Heart left ventricle (tissue), 16 donors: ENCODE results near the gene TMEM253. TPM values are rescaled to one million over a fixed set of nuclear protein-coding genes. Genes with fewer than 3 reads are reported as not detected.
A peak's percentile ranks its signal among the peaks of the same experiment; 100 is the strongest.

Experiments used
- ATAC-seq, 4 donors: fragments of 200-7000 bp; cut with Tn5 transposase; one replicate each; pipeline ENCODE4 v1.9.1; 2020 to 2022; ENCODE audit warnings: moderate library complexity in 4 of 4, mild to moderate bottlenecking in 3 of 4, moderate number of reproducible peaks in 1 of 4
- DNase-seq, 5 donors: peaks; one replicate each; pipeline ENCODE4 v3.0.0-alpha.2; 2020
- H3K27ac ChIP-seq, 12 donors: fragments of 200-600 bp; sonication (generic) in 4 of 12; one replicate each; pipeline versions ENCODE4 v1.5.0 to v1.8.0; 2016 to 2022; ENCODE audit warnings: mild to moderate bottlenecking in 2 of 12
- H3K27me3 ChIP-seq, 9 donors: fragments of 200-600 bp; sonication (generic) in 2 of 9; one replicate each; pipeline versions ENCODE4 v1.5.1 to v1.8.0; 2016 to 2022; ENCODE audit warnings: mild to moderate bottlenecking in 3 of 9
- H3K36me3 ChIP-seq, 9 donors: fragments of 200-600 bp; sonication (generic) in 2 of 9; one replicate each; pipeline versions ENCODE4 v1.5.0 to v1.8.0; 2018 to 2022; ENCODE audit warnings: mild to moderate bottlenecking in 2 of 9
- H3K4me1 ChIP-seq, 12 donors: fragments of 200-600 bp; sonication (generic) in 4 of 12; one replicate each; pipeline versions ENCODE4 v1.5.0 to v1.8.0; 2016 to 2022; ENCODE audit warnings: mild to moderate bottlenecking in 3 of 12
- H3K4me3 ChIP-seq, 12 donors: fragments of 200-600 bp; sonication (generic) in 4 of 12; one replicate each; pipeline versions ENCODE4 v1.5.0 to v1.8.0; 2017 to 2022; ENCODE audit warnings: mild to moderate bottlenecking in 9 of 12, moderate library complexity in 4 of 12
- H3K9me3 ChIP-seq, 12 donors: fragments of 200-600 bp; sonication (generic) in 4 of 12; one replicate each; pipeline versions ENCODE4 v1.5.0 to v1.8.0; 2016 to 2022; ENCODE audit warnings: mild to moderate bottlenecking in 1 of 12
- CTCF ChIP-seq, 12 donors: fragments of 200-600 bp; sonication (generic) in 4 of 12; IDR thresholded peaks; one replicate each; pipeline versions ENCODE4 v1.5.0 to v1.8.0; 2018 to 2022; ENCODE audit warnings: antibody characterized with exemption in 12 of 12, mild to moderate bottlenecking in 5 of 12
- POLR2A ChIP-seq, 2 donors: fragments of 450-650 bp; IDR thresholded peaks; one replicate each; pipeline ENCODE4 v1.6.1; 2017; ENCODE audit warnings: antibody characterized with exemption in 2 of 2, mild to moderate bottlenecking in 2 of 2, moderate library complexity in 2 of 2
- WGBS, 4 donors: extraction: QIAGEN DNeasy Blood & Tissue Kit in 2 of 4; methylation state at CpG; one replicate each; pipeline versions ENCODE4 v1.1.5 to v1.1.7; 2013 to 2018; 5-methylcytosine and 5-hydroxymethylcytosine counted together
- intact Hi-C, 10 donors: fragments of 100-400 bp; cut with DNase I; formaldehyde crosslinking; loops; one replicate each; pipeline versions ENCODE4 v1.11.1 to v1.14.2; 2022
- polyA plus RNA-seq, 2 donors: library from polyadenylated mRNA; stranded (reverse); fragments of 200-250 nt; gene quantifications; one replicate each; pipeline ENCODE4 v1.2.3, GENCODE V29; 2013
- total RNA-seq, 9 donors: library from RNA; depleted of rRNA in 2 of 9; stranded (reverse); fragments of >200 nt in 2 of 9; fragmentation: NEBNext Ultra II Directional in 3 of 9; extraction: Animal tissue kit (Norgen Biotek cat#: 25700) in 3 of 9; gene quantifications; one replicate each; pipeline versions ENCODE4 v1.1.0 to v1.2.4, GENCODE V29; 2016 to 2023
- donor health status: ischemic (EF 13 %, LVEDD 7.1; RV severe dilation, severe dysfunction).
- donor health status: healthy with polysubstance abuse.
- donor health status: DM: no; HTN: yes; CAD: no.
- donor health status: DM: no; HTN: no; CAD: no.
- donor health status: ischemic (EF 25% LVEDD 6.9; RV normal size, moderate dysfunction).
- donor health status: ischemic (EF 25% LVEDD 5.7; RV mildly dilated, moderate dysfunction).
- donor health status: healthy.
- donor health status: DM: yes; HTN: yes; CAD: no.
- donor health status: ischemic (EF 35%, LVEDD 5.7; RV mildly dilated, moderate dysfunction).
- donor health status: nonischemic (EF 11% LVEDD 7.7; RV severe dilation, severe dysfunction).
- donor health status: DM: yes; HTN: yes; CAD: no.
- donor health status: PGD.
- donor health status: ischemic (EF 29% LVEDD 5.4; RV normal size, mild dysfunction).
- donor health status: nonischemic (EF 23%, LVEDD 6.1; RV moderate dilation, normal function).

Gene TMEM253
- total and polyA plus RNA-seq, 11 donors, result 0.19 to 0.79 (median 0.36) TPM; not detected in 3

GRCh38 chr14:21101802-21102413, 1.0 kb downstream of the TMEM253 start:
- intact Hi-C loops, result loop anchor here in 7 of 10 donors (5.0 to 10.0 kb wide), 9 partner anchors 35 to 637 kb away; partner anchors contain the start of genes RNASE4 (in 3 of the 7), ANG (in 2 of the 7), PIP4P1 (in 1 of the 7) and PNP (in 1 of the 7)
- 80 to 87% (median 86%) methylated on average over 8 of the region's 8 CpGs for WGBS, 4 donors
- Histone ChIP-seq H3K36me3 (no peaks in the 10 kb centered on the region), H3K27ac (no peak overlapping the region), H3K4me3 (no peak overlapping the region), H3K9me3 (no peaks in the 10 kb centered on the region), H3K27me3 (no peaks in the 10 kb centered on the region), H3K4me1 (peaks cover 0 to 57% (median 43%) of the 10 kb centered on the region in 12 donors)
- DNase-seq (no peak), ATAC-seq (no peak)
- TF ChIP-seq CTCF (IDR thresholded peaks at IDR 0.05), result no peak
- TF ChIP-seq POLR2A (IDR thresholded peaks at IDR 0.05), result no peak

GRCh38 chr14:21102521-21103410, 1.9 kb downstream of the TMEM253 start:
- WGBS, 4 donors, result 19 to 26% (median 23%) methylated on average over 9 of the region's 9 CpGs
- no peaks in the 10 kb centered on the region for H3K36me3 ChIP-seq
- H3K27me3 ChIP-seq, result no peaks in the 10 kb centered on the region
- H3K4me1 ChIP-seq, result peaks cover 0 to 55% (median 37%) of the 10 kb centered on the region in 12 donors
- intact Hi-C loops, result loop anchor here in 7 of 10 donors (5.0 to 10.0 kb wide), 9 partner anchors 35 to 638 kb away; partner anchors contain the start of genes RNASE4 (in 3 of the 7), ANG (in 2 of the 7), PIP4P1 (in 1 of the 7) and PNP (in 1 of the 7)
- H3K4me3 ChIP-seq, result peak overlapping the region in 11 of 12 donors; percentile 61 to 88 (median 73)
- DNase-seq (no peak), ATAC-seq (no peak)
- H3K27ac ChIP-seq, result peak overlapping the region in 10 of 12 donors; percentile 95 to 100 (median 97)
- H3K9me3 ChIP-seq, result no peaks in the 10 kb centered on the region
- TF ChIP-seq POLR2A (IDR thresholded peaks at IDR 0.05) (no peak), CTCF (IDR thresholded peaks at IDR 0.05) (no peak)

DNA sequence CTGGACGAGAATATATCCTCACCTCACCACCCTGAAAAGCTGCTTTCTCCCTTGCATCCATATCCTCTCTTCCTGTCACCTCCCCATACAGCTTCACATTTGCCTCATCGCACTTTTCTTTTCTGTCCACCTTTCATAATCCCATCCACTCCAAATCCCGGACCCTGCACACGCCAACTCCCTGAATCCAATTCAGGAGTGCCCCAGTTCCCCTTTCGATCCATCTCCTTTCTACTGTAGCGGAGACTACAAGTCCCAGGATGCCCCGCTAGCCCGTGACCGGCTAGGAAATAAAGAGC, 2.5 kb downstream of the TMEM253 start:
- peak overlapping the region; percentile 95 to 100 (median 97) for H3K27ac ChIP-seq

More for the DNA sequence above, 2.5 kb downstream of the TMEM253 start:
- WGBS, 4 donors, result 0 to 1% (median 0%) methylated on average over 9 of the region's 9 CpGs
- Histone ChIP-seq H3K9me3 (no peaks in the 10 kb centered on the region), H3K27me3 (no peaks in the 10 kb centered on the region), H3K4me3 (peak overlapping the region; percentile 61 to 88 (median 76)), H3K4me1 (peaks cover 0 to 55% (median 37%) of the 10 kb centered on the region in 12 donors), H3K36me3 (no peaks in the 10 kb centered on the region)
- no peak for ATAC-seq
- TF ChIP-seq POLR2A (IDR thresholded peaks at IDR 0.05), result no peak
- no peak for TF ChIP-seq CTCF (IDR thresholded peaks at IDR 0.05)
- DNase-seq, result no peak
- intact Hi-C loops, result loop anchor here in 7 of 10 donors (5.0 to 10.0 kb wide), 9 partner anchors 36 to 639 kb away; partner anchors contain the start of genes RNASE4 (in 3 of the 7), ANG (in 2 of the 7), PIP4P1 (in 1 of the 7) and PNP (in 1 of the 7)
